HL-60 (cell line): ENCODE data around the gene UFC1.

Source experiments
- POLR2AphosphoS5 ChIP-seq: IDR thresholded peaks from 2 replicates; pipeline ENCODE4 v1.6.1; 2012; ENCODE audit warnings: low read depth
- TF ChIP-seq, protein P1 (sequence below): IDR thresholded peaks from one replicate; pipeline ENCODE4 v1.5.1; 2011; ENCODE audit warnings: low read length, control low read depth, inconsistent platforms; ENCODE audit not compliant: insufficient read depth
- TF ChIP-seq, protein P2 (sequence below): IDR thresholded peaks from 2 replicates; pipeline ENCODE4 v1.6.1; 2012; ENCODE audit warnings: low read depth; ENCODE audit not compliant: insufficient replicate concordance

DNA sequence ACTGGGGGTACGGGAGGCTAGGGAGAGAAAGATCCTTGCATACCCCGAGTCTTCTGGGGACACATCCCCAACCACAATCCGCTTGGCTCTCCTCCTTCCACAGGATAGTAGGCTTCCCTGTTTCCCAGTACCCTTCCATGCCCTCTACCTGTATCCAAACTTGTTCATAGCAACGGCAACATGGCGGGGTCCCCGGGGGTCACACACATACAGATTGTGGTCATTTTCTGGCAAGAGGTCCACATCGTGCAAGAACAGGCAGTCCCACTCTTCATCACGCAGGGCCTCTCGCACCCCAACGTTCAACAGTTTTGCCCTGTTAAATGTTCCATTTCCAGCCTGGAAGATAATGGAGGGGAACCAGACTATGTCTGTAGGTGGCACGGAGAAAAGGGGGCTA lies 19.9 kb downstream of the UFC1 start:
- TF ChIP-seq, protein P1, sequence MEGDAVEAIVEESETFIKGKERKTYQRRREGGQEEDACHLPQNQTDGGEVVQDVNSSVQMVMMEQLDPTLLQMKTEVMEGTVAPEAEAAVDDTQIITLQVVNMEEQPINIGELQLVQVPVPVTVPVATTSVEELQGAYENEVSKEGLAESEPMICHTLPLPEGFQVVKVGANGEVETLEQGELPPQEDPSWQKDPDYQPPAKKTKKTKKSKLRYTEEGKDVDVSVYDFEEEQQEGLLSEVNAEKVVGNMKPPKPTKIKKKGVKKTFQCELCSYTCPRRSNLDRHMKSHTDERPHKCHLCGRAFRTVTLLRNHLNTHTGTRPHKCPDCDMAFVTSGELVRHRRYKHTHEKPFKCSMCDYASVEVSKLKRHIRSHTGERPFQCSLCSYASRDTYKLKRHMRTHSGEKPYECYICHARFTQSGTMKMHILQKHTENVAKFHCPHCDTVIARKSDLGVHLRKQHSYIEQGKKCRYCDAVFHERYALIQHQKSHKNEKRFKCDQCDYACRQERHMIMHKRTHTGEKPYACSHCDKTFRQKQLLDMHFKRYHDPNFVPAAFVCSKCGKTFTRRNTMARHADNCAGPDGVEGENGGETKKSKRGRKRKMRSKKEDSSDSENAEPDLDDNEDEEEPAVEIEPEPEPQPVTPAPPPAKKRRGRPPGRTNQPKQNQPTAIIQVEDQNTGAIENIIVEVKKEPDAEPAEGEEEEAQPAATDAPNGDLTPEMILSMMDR, result no peak
- TF ChIP-seq, protein P2, sequence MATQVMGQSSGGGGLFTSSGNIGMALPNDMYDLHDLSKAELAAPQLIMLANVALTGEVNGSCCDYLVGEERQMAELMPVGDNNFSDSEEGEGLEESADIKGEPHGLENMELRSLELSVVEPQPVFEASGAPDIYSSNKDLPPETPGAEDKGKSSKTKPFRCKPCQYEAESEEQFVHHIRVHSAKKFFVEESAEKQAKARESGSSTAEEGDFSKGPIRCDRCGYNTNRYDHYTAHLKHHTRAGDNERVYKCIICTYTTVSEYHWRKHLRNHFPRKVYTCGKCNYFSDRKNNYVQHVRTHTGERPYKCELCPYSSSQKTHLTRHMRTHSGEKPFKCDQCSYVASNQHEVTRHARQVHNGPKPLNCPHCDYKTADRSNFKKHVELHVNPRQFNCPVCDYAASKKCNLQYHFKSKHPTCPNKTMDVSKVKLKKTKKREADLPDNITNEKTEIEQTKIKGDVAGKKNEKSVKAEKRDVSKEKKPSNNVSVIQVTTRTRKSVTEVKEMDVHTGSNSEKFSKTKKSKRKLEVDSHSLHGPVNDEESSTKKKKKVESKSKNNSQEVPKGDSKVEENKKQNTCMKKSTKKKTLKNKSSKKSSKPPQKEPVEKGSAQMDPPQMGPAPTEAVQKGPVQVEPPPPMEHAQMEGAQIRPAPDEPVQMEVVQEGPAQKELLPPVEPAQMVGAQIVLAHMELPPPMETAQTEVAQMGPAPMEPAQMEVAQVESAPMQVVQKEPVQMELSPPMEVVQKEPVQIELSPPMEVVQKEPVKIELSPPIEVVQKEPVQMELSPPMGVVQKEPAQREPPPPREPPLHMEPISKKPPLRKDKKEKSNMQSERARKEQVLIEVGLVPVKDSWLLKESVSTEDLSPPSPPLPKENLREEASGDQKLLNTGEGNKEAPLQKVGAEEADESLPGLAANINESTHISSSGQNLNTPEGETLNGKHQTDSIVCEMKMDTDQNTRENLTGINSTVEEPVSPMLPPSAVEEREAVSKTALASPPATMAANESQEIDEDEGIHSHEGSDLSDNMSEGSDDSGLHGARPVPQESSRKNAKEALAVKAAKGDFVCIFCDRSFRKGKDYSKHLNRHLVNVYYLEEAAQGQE, result no peak
- no peak for TF ChIP-seq POLR2AphosphoS5
